Measurements from ENCODE around the gene LRTM1. TPM values are rescaled to one million over a fixed set of nuclear protein-coding genes. Genes with fewer than 3 reads are reported as not detected.

The LRTM1 gene
- total RNA-seq, 1 experiment from 2014 or later, result not detected

- Histone ChIP-seq H3K4me1 (ENCODE audit: insufficient read depth, low read length) (0 out of 2 replicates have a peak, but pooled peaks cover 5% of the 10 kb centered on the region), H3F3A (ENCODE audit: low read length, unreplicated experiment) (no peaks in the 10 kb centered on the region), H3K27me3 (ENCODE audit: low read length) (no peaks in the 10 kb centered on the region), H2AFZ (ENCODE audit: low read length) (no peak overlapping the region), H3K79me2 (ENCODE audit: low read length) (no peaks in the 10 kb centered on the region), H3K27ac (ENCODE audit: low read length) (no peak overlapping the region), H3K4me3 (ENCODE audit: low read length) (no peak overlapping the region), H3K9me2 (replicated peaks; ENCODE audit: low read length) (no peaks in the 10 kb centered on the region), H3K9me3 (ENCODE audit: low read length) (no peaks in the 10 kb centered on the region), H4K20me1 (ENCODE audit: low read length) (no peaks in the 10 kb centered on the region), H3K4me2 (ENCODE audit: low read length) (no peak overlapping the region), H3K36me3 (ENCODE audit: low read depth, low read length) (no peaks in the 10 kb centered on the region), H3K9ac (ENCODE audit: low read length) (no peak overlapping the region)
- BruUV-seq (replicated peaks), result no TSS peak
- TF ChIP-seq CTCF (conservative IDR thresholded peaks at IDR 0.05; ENCODE audit: low read depth, low read length), result no peak
- TF ChIP-seq EZH2 (IDR thresholded peaks at IDR 0.05; ENCODE audit: low read length, unreplicated experiment), result no peak
- TF ChIP-seq EZH2phosphoT487 (IDR thresholded peaks at IDR 0.05; ENCODE audit: borderline replicate concordance, low read length), result no peak
- DNase-seq (peak; percentile 53), ATAC-seq (peak; percentile 26)
- ChIA-PET POLR2A (ENCODE audit: unreplicated experiment) (no interaction called here), CTCF (no interaction called here)
- intact Hi-C loops (cut with micrococcal nuclease), result no loop called here
These were observed 26.2 kb upstream of the LRTM1 start for GRCh38 chr3:54954022-54954421.

GRCh38 chr3:54951405-54951804, 23.5 kb upstream of the LRTM1 start:
- Histone ChIP-seq H3K79me2 (ENCODE audit: low read length) (no peaks in the 10 kb centered on the region), H3K4me1 (ENCODE audit: insufficient read depth, low read length) (0 out of 2 replicates have a peak, but pooled peaks cover 5% of the 10 kb centered on the region), H3K27me3 (ENCODE audit: low read length) (no peaks in the 10 kb centered on the region), H3F3A (ENCODE audit: low read length, unreplicated experiment) (no peaks in the 10 kb centered on the region), H3K9me3 (ENCODE audit: low read length) (no peaks in the 10 kb centered on the region), H2AFZ (ENCODE audit: low read length) (no peak overlapping the region), H3K9ac (ENCODE audit: low read length) (no peak overlapping the region), H3K9me2 (replicated peaks; ENCODE audit: low read length) (no peaks in the 10 kb centered on the region), H3K4me3 (ENCODE audit: low read length) (no peak overlapping the region), H4K20me1 (ENCODE audit: low read length) (no peaks in the 10 kb centered on the region), H3K4me2 (ENCODE audit: low read length) (no peak overlapping the region), H3K27ac (ENCODE audit: low read length) (no peak overlapping the region), H3K36me3 (ENCODE audit: low read depth, low read length) (no peaks in the 10 kb centered on the region)
- ATAC-seq (peak; percentile 87), DNase-seq (peak; percentile 53)
- ChIA-PET CTCF (no interaction called here), POLR2A (ENCODE audit: unreplicated experiment) (no interaction called here)
- no peak for TF ChIP-seq EZH2 (IDR thresholded peaks at IDR 0.05; ENCODE audit: low read length, unreplicated experiment)
- TF ChIP-seq CTCF (conservative IDR thresholded peaks at IDR 0.05; ENCODE audit: low read depth, low read length), result peak; percentile 53
- no peak for TF ChIP-seq EZH2phosphoT487 (IDR thresholded peaks at IDR 0.05; ENCODE audit: borderline replicate concordance, low read length)
- intact Hi-C loops (cut with micrococcal nuclease), result no loop called here
- no TSS peak for BruUV-seq (replicated peaks)

DNA sequence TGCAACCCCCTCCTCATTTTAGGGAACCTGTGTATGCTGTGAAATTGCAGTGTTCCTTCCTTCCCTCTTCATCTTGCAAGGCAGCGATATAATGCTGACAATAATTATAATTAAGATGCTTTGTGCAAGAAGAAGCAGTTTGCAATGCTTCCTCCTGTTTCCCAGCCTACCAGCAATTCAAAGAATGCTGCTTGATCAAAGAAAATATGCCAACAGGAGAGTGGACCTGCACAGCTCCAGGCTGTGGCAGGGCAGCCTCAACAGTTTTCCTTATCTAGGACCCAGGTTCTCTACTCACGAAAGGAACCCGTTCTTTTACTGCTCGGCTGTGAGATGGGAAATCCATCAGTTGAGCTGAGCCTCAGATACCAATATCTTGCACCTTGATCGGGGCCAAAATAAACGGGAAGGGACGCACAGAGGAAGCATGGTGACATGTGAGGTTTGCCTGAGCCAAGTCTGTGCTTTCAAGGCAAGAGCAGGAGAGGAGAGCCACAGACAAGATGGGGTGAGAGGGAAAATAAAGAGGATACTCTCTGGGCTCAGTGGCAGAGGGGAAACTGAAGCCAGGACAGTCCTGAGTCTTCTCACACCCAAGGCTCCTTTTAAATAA, 22.6 kb upstream of the LRTM1 start:
- ChIA-PET CTCF (no interaction called here), POLR2A (ENCODE audit: unreplicated experiment) (no interaction called here)
- no peaks in the 10 kb centered on the region for H4K20me1 ChIP-seq (ENCODE audit: low read length)
- H3F3A ChIP-seq (ENCODE audit: low read length, unreplicated experiment), result no peaks in the 10 kb centered on the region
- H3K27ac ChIP-seq (ENCODE audit: low read length), result no peak overlapping the region
- no peak overlapping the region for H2AFZ ChIP-seq (ENCODE audit: low read length)
- ATAC-seq, result no peak
- H3K9me2 ChIP-seq (replicated peaks; ENCODE audit: low read length), result no peaks in the 10 kb centered on the region
- intact Hi-C loops (cut with micrococcal nuclease), result no loop called here
- 0 out of 2 replicates have a peak, but pooled peaks cover 5% of the 10 kb centered on the region for H3K4me1 ChIP-seq (ENCODE audit: insufficient read depth, low read length)
- TF ChIP-seq CTCF (conservative IDR thresholded peaks at IDR 0.05; ENCODE audit: low read depth, low read length) (no peak), EZH2 (IDR thresholded peaks at IDR 0.05; ENCODE audit: low read length, unreplicated experiment) (no peak), EZH2phosphoT487 (IDR thresholded peaks at IDR 0.05; ENCODE audit: borderline replicate concordance, low read length) (no peak)
- H3K79me2 ChIP-seq (ENCODE audit: low read length), result no peaks in the 10 kb centered on the region
- DNase-seq, result no peak
- no peaks in the 10 kb centered on the region for H3K9me3 ChIP-seq (ENCODE audit: low read length)
- no peak overlapping the region for H3K9ac ChIP-seq (ENCODE audit: low read length)
- no peak overlapping the region for H3K4me2 ChIP-seq (ENCODE audit: low read length)
- no peak overlapping the region for H3K4me3 ChIP-seq (ENCODE audit: low read length)
- H3K27me3 ChIP-seq (ENCODE audit: low read length), result no peaks in the 10 kb centered on the region
- no peaks in the 10 kb centered on the region for H3K36me3 ChIP-seq (ENCODE audit: low read depth, low read length)
- BruUV-seq (replicated peaks), result no TSS peak
